Kidney (tissue), 14 donors: ENCODE measurements around the gene PRSS48. TPM values are rescaled to one million over a fixed set of nuclear protein-coding genes. Genes with fewer than 3 reads are reported as not detected.
A peak's percentile ranks its signal among the peaks of the same experiment; 100 is the strongest.
"Not testable (repeated sequence)": the region's sequence is repeated elsewhere in the genome, so short reads cannot be mapped to it uniquely, and the experiment has no call there.

Experiments used
- DNase-seq, 5 donors: peaks; one replicate each; pipeline ENCODE4 v3.0.0-alpha.2; 2013 to 2020
- FAIRE-seq: peaks from 2 replicates; lab custom pipeline; 2012; peaks lifted over from hg19 to GRCh38; lab: Jason Lieb, UNC
- H3K27ac ChIP-seq, 2 donors: one replicate each; pipeline ENCODE4 v1.7.0; 2013; ENCODE audit warnings: low read depth in 2 of 2, low read length in 2 of 2, inconsistent platforms in 1 of 2
- H3K27me3 ChIP-seq: one replicate; pipeline ENCODE4 v1.7.1; 2013; ENCODE audit warnings: low read length, inconsistent platforms; ENCODE audit not compliant: control insufficient read depth, insufficient read depth
- H3K36me3 ChIP-seq, 3 donors: one replicate each; pipeline versions ENCODE4 v1.7.0 to v1.7.1; 2013; ENCODE audit warnings: low read length in 3 of 3, control low read depth in 1 of 3, inconsistent platforms in 1 of 3; ENCODE audit not compliant: insufficient read depth in 3 of 3, control insufficient read depth in 2 of 3
- H3K4me1 ChIP-seq, 3 donors: one replicate each; pipeline versions ENCODE4 v1.7.0 to v1.7.1; 2013; ENCODE audit warnings: low read length in 3 of 3, inconsistent platforms in 1 of 3, low read depth in 1 of 3; ENCODE audit not compliant: control insufficient read depth in 2 of 3, insufficient read depth in 2 of 3
- H3K4me3 ChIP-seq, 3 donors: one replicate each; pipeline versions ENCODE4 v1.7.0 to v1.8.1; 2013; ENCODE audit warnings: low read length in 3 of 3, control low read depth in 1 of 3, inconsistent platforms in 1 of 3
- H3K9ac ChIP-seq, 3 donors: one replicate each; pipeline versions ENCODE4 v1.7.0 to v1.7.1; 2013; ENCODE audit warnings: low read length in 3 of 3, control low read depth in 1 of 3, inconsistent platforms in 1 of 3
- H3K9me3 ChIP-seq, 3 donors: one replicate each; pipeline versions ENCODE4 v1.7.0 to v1.7.1; 2013; ENCODE audit warnings: low read length in 3 of 3, control low read depth in 1 of 3, inconsistent platforms in 1 of 3; ENCODE audit not compliant: control insufficient read depth in 2 of 3, insufficient read depth in 1 of 3
- intact Hi-C: fragments of 100-400 bp; cut with DNase I; formaldehyde crosslinking; loops from one replicate; pipeline ENCODE4 v1.11.1; 2022
- polyA plus RNA-seq: library from polyadenylated mRNA; stranded (reverse); fragments of 350-450 nt; fragmentation: Illumina TruSeq; extraction: RNeasy Lipid Tissue Mini Kit (QIAGEN cat#74804); gene quantifications from one replicate; pipeline ENCODE4 v1.2.3, GENCODE V29; 2014; ENCODE audit warnings: low read depth, low replicate concordance; ENCODE audit not compliant: insufficient read depth
- total RNA-seq: library from RNA; stranded (reverse); fragmentation: NEBNext Ultra II Directional; extraction: Animal tissue kit (Norgen Biotek cat#: 25700); gene quantifications from one replicate; pipeline ENCODE4 v1.2.1, GENCODE V29; 2021
- TF ChIP-seq, protein P1 (sequence below): IDR thresholded peaks from 3 replicates; pipeline ENCODE4 v1.5.1; 2012; ENCODE audit warnings: mild to moderate bottlenecking, moderate library complexity, borderline replicate concordance; ENCODE audit not compliant: insufficient read depth; ENCODE audit errors: extremely low read depth
- donor health status: control.
- donor health status: control.
- donor health status: control.
- donor health status: control.
- donor health status: control.
- donor health status: DM: yes; HTN: yes; CAD: no.
- donor health status: Normal renal cell carcinoma (clear cell type).

PRSS48 gene
- total and polyA plus RNA-seq, 2 donors from 2014 or later: not detected

DNA sequence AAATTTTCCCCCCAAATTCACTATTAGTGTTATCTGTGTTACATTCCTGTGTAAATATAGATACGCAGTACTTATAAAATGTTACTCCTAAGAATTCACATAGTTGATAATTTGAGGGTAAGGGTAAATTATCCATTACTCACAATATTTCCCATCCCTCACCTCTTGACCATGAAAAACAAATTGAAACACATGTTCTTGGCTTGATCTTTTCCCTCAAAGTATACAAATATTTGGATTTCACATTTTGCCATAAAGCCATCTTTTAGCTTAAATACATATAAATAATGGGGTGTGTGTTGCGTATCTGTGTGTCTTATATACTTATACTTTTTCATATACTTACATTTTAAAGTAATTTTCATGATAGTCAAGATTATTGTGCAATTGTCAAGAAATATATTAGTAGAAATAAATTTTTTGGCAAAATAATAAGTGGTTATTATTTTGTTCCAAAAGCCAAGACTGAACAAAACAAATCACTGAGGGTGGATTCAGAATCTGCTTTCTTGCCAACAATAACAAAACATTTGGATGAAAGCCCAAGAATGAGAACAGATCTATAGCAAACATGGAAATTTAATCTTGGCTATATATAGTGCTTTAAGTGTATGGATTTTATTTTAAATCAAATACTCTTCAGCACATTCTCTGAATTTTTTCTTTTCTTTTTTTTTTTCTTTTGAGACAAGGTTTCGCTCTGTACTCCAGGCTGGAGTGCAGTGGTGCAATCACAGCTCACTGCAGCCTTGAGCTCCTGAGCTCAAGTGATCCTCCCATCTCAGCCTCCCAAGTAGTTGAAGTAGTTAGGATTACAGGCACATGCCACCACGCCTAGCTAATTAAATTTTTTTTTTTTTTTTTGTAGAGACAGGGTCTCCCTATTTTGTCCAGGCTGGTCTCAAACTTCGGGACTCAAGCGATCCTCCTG lies 48.5 kb upstream of the PRSS48 start:
- Histone ChIP-seq H3K36me3 (no peaks in the 10 kb centered on the region), H3K9ac (no peak overlapping the region), H3K4me1 (no peaks in the 10 kb centered on the region), H3K4me3 (peak overlapping the region in 1 of 3 donors; percentile 10), H3K9me3 (no peaks in the 10 kb centered on the region), H3K27ac (no peak overlapping the region), H3K27me3 (no peaks in the 10 kb centered on the region)
- intact Hi-C loops: no loop called here
- peak in 2 of 5 donors; percentile 43 to 81 for DNase-seq
- TF ChIP-seq, protein P1, sequence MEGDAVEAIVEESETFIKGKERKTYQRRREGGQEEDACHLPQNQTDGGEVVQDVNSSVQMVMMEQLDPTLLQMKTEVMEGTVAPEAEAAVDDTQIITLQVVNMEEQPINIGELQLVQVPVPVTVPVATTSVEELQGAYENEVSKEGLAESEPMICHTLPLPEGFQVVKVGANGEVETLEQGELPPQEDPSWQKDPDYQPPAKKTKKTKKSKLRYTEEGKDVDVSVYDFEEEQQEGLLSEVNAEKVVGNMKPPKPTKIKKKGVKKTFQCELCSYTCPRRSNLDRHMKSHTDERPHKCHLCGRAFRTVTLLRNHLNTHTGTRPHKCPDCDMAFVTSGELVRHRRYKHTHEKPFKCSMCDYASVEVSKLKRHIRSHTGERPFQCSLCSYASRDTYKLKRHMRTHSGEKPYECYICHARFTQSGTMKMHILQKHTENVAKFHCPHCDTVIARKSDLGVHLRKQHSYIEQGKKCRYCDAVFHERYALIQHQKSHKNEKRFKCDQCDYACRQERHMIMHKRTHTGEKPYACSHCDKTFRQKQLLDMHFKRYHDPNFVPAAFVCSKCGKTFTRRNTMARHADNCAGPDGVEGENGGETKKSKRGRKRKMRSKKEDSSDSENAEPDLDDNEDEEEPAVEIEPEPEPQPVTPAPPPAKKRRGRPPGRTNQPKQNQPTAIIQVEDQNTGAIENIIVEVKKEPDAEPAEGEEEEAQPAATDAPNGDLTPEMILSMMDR: no peak
- no peak for FAIRE-seq

- H3K4me3 ChIP-seq: no peak overlapping the region
- H3K27ac ChIP-seq: no peak overlapping the region
- intact Hi-C loops: no loop called here
- FAIRE-seq: no peak
- H3K9me3 ChIP-seq: no peaks in the 10 kb centered on the region
- no peak overlapping the region for H3K9ac ChIP-seq
- no peaks in the 10 kb centered on the region for H3K27me3 ChIP-seq
- DNase-seq: no peak
- H3K36me3 ChIP-seq: no peaks in the 10 kb centered on the region
- TF ChIP-seq, protein P1: no peak
- no peaks in the 10 kb centered on the region for H3K4me1 ChIP-seq
Measured at GRCh38 chr4:151231915-151232595, 44.9 kb upstream of the PRSS48 start.

GRCh38 chr4:151233600-151233999 lies 43.4 kb upstream of the PRSS48 start:
- Histone ChIP-seq H3K9ac (no peak overlapping the region), H3K4me3 (no peak overlapping the region), H3K27me3 (no peaks in the 10 kb centered on the region), H3K9me3 (no peaks in the 10 kb centered on the region), H3K27ac (no peak overlapping the region), H3K4me1 (no peaks in the 10 kb centered on the region), H3K36me3 (no peaks in the 10 kb centered on the region)
- FAIRE-seq: no peak
- no peak for DNase-seq
- TF ChIP-seq, protein P1: no peak
- intact Hi-C loops: no loop called here

- DNase-seq, H3K27ac ChIP-seq, H3K27me3 ChIP-seq, FAIRE-seq, H3K36me3 ChIP-seq, intact Hi-C loops, H3K4me3 ChIP-seq, H3K9ac ChIP-seq, H3K9me3 ChIP-seq, H3K4me1 ChIP-seq: not testable (repeated sequence)
Measured at GRCh38 chr4:151235373-151235772, 41.6 kb upstream of the PRSS48 start.
